Endothelial cell of umbilical vein (primary cell): ENCODE results near the gene CXCL11. TPM values are rescaled to one million over a fixed set of nuclear protein-coding genes. Genes with fewer than 3 reads are reported as not detected.

Experiments
- BruUV-seq: library from RNA; stranded (reverse); fragments of 400-500 nt; replicated peaks from 2 replicates; lab custom pipeline; 2021; lab: Mats Ljungman, UMichigan
- CTCF ChIA-PET: fragments of 300-600, 350-600 bp; sonication (Branson Sonifier 250); formaldehyde crosslinking; loops from one replicate; lab custom pipeline; 2021; ENCODE audit warnings: antibody characterized with exemption, inconsistent platforms; lab: Charles Lee
- POLR2A ChIA-PET: fragments of 300-600, 350-600 bp; sonication (Branson Sonifier 250); formaldehyde crosslinking; loops from one replicate; lab custom pipeline; 2021; ENCODE audit warnings: antibody characterized with exemption, inconsistent platforms; lab: Charles Lee
- DNase-seq: peaks from one replicate; pipeline ENCODE4 v3.0.0-alpha.2; 2011; ENCODE audit warnings: low read depth, low spot score
- FAIRE-seq: peaks from 2 replicates; lab custom pipeline; 2011; peaks lifted over from hg19 to GRCh38; lab: Jason Lieb, UNC
- H2AFZ ChIP-seq: 2 replicates; pipeline ENCODE4 v1.6.0; 2012; ENCODE audit warnings: low read depth, low read length, control low read depth, inconsistent platforms
- H3K27ac ChIP-seq: 2 replicates; pipeline ENCODE4 v1.5.1; 2011; ENCODE audit warnings: low read depth, mild to moderate bottlenecking, control low read depth, low read length, moderate library complexity; ENCODE audit not compliant: insufficient read depth
- H3K27me3 ChIP-seq, 2 experiments: 2 replicates each; pipeline versions ENCODE4 v1.6.0 to v1.6.1; 2011; ENCODE audit warnings: low read length in 2 of 2, mixed read lengths in 1 of 2; ENCODE audit not compliant: control insufficient read depth in 2 of 2, insufficient read depth in 2 of 2
- H3K36me3 ChIP-seq, 2 experiments: 2 replicates in 1 of 2; 3 replicates in 1 of 2; pipeline ENCODE4 v1.5.1; 2011; ENCODE audit warnings: low read length in 2 of 2, mild to moderate bottlenecking in 1 of 2, moderate library complexity in 1 of 2; ENCODE audit not compliant: control insufficient read depth in 2 of 2, insufficient read depth in 2 of 2; ENCODE audit errors: extremely low read depth in 1 of 2
- H3K4me1 ChIP-seq: 3 replicates; pipeline ENCODE4 v1.5.1; 2011; ENCODE audit warnings: mild to moderate bottlenecking, low read length; ENCODE audit not compliant: control insufficient read depth, insufficient read depth; ENCODE audit errors: extremely low read depth
- H3K4me2 ChIP-seq: 2 replicates; pipeline ENCODE4 v1.6.1; 2011; ENCODE audit warnings: low read length, control low read depth, mixed read lengths; ENCODE audit not compliant: insufficient read depth
- H3K4me3 ChIP-seq, 3 experiments: fragments of 200-600 bp in 1 of 3; sonication (generic), shearing (Covaris generic) in 1 of 3; replicated peaks in 1 of 3; 2 replicates each; pipeline ENCODE4 v1.5.1; 2011 to 2016; ENCODE audit warnings: control low read depth in 3 of 3, low read length in 3 of 3, mild to moderate bottlenecking in 2 of 3, inconsistent platforms in 1 of 3, low read depth in 1 of 3, moderate library complexity in 1 of 3; ENCODE audit not compliant: insufficient read depth in 1 of 3
- H3K79me2 ChIP-seq: 2 replicates; pipeline ENCODE4 v1.6.0; 2012; ENCODE audit warnings: low read length, inconsistent platforms; ENCODE audit not compliant: control insufficient read depth, insufficient read depth
- H3K9ac ChIP-seq: replicated peaks from 2 replicates; pipeline ENCODE3; 2011; ENCODE audit warnings: low read length, control low read depth; ENCODE audit not compliant: insufficient read depth; ENCODE audit errors: extremely low read depth
- H3K9me1 ChIP-seq: replicated peaks from 3 replicates; pipeline ENCODE4 v1.6.0; 2011; ENCODE audit warnings: mild to moderate bottlenecking, low read length; ENCODE audit not compliant: control insufficient read depth, insufficient read depth; ENCODE audit errors: extremely low read depth
- H3K9me3 ChIP-seq: replicated peaks from 2 replicates; pipeline ENCODE4 v1.5.1; 2012; ENCODE audit warnings: low read length, inconsistent platforms; ENCODE audit not compliant: control insufficient read depth, insufficient read depth
- H4K20me1 ChIP-seq: replicated peaks from 2 replicates; pipeline ENCODE3; 2011; ENCODE audit warnings: mild to moderate bottlenecking, low read length; ENCODE audit not compliant: control insufficient read depth, insufficient read depth; ENCODE audit errors: extremely low read depth
- EZH2 ChIP-seq: IDR thresholded peaks from 2 replicates; pipeline ENCODE4 v1.6.1; 2012; ENCODE audit warnings: borderline replicate concordance, low read depth, mild to moderate bottlenecking, moderate library complexity, low read length, inconsistent platforms; ENCODE audit not compliant: severe bottlenecking
- FOS ChIP-seq: IDR thresholded peaks from 2 replicates; pipeline ENCODE4 v1.6.1; 2011; ENCODE audit warnings: mild to moderate bottlenecking, low read length, moderate library complexity, borderline replicate concordance; ENCODE audit not compliant: insufficient read depth
- GATA2 ChIP-seq: IDR thresholded peaks from 2 replicates; pipeline ENCODE4 v1.7.0; 2011; ENCODE audit warnings: low read depth, mild to moderate bottlenecking, moderate library complexity, mixed read lengths, low read length; ENCODE audit not compliant: insufficient read length, insufficient read depth
- JUN ChIP-seq: IDR thresholded peaks from 2 replicates; pipeline ENCODE4 v1.6.1; 2011; ENCODE audit warnings: borderline replicate concordance, low read depth; ENCODE audit not compliant: insufficient read length, insufficient read depth
- MYC ChIP-seq: IDR thresholded peaks from one replicate; pipeline ENCODE4 v1.6.1; 2011; ENCODE audit warnings: mild to moderate bottlenecking, low read depth, low read length
- POLR2A ChIP-seq: IDR thresholded peaks from 2 replicates; pipeline ENCODE4 v1.6.1; 2012; ENCODE audit warnings: low read depth, mild to moderate bottlenecking, control low read depth, low read length
- POLR2AphosphoS5 ChIP-seq: IDR thresholded peaks from 2 replicates; pipeline ENCODE4 v1.6.1; 2012; ENCODE audit warnings: low read depth, mild to moderate bottlenecking, control low read depth, low read length, moderate library complexity; ENCODE audit not compliant: insufficient read depth
- dilution Hi-C: fragments of 300-500 bp; cut with MboI; formaldehyde crosslinking; loops from one replicate; pipeline ENCODE4 v1.15.0; 2019; ENCODE audit warnings: low sequenced_read_pairs; ENCODE audit not compliant: extremely low pct_ligation_motif_present
- intact Hi-C: fragments of 100-400 bp; cut with micrococcal nuclease; formaldehyde crosslinking; loops from one replicate; pipeline ENCODE4 v1.10.0; 2022
- polyA plus RNA-seq, 4 experiments: library from polyadenylated mRNA; depleted of rRNA in 3 of 4; stranded (reverse) in 3 of 4; unstranded in 1 of 4; fragments of >200 nt; gene quantifications; 2 replicates each; pipeline versions ENCODE4 v1.2.1 to v1.2.3, GENCODE V29; 2011 to 2012; ENCODE audit warnings: missing spikeins in 1 of 4
- total RNA-seq: library from RNA; stranded (reverse); gene quantifications from 2 replicates; pipeline ENCODE4 v1.2.3, GENCODE V29; 2021
- TF ChIP-seq, protein P1 (sequence below), 2 donors: IDR thresholded peaks; 1 replicate in 1 of 2; 2 replicates in 1 of 2; pipeline ENCODE4 v1.5.1; 2011; ENCODE audit warnings: low read length in 2 of 2, mild to moderate bottlenecking in 2 of 2, moderate library complexity in 2 of 2, control low read depth in 1 of 2, inconsistent platforms in 1 of 2, low read depth in 1 of 2; ENCODE audit not compliant: insufficient read depth in 1 of 2; ENCODE audit errors: extremely low read depth in 1 of 2
- TF ChIP-seq, protein P2 (sequence below): IDR thresholded peaks from 2 replicates; pipeline ENCODE4 v1.6.1; 2011; ENCODE audit not compliant: insufficient read depth, insufficient read length

The CXCL11 gene
- total and polyA plus RNA-seq, 2 donors (not counting 3 experiments of a cell fraction or from before 2014, with no cell fraction given), result 0.91 to 1.1 TPM

DNA sequence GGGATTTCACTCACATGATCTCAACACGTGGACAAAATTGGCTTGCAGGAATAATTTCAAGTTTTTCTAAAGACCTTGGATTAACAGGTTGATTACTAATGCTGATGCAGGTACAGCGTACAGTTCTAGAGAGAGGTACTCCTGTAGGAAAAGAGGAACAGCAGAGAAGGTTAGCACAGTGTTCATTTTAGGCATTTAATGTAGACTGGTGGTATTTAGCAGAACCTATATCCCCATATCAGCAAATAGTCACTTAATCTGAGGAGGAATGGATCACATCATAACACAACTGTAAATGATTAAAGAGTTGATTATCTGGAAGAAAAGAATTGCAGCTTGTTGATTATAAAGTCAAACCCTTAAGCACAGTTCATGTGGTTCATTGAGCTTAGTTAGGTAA, 13.2 kb downstream of the CXCL11 start:
- intact Hi-C loops (no loop called here), dilution Hi-C loops (no loop called here)
- Histone ChIP-seq H3K9me3 (no peaks in the 10 kb centered on the region), H3K9me1 (no peaks in the 10 kb centered on the region), H3K36me3 (no peaks in the 10 kb centered on the region), H3K4me3 (no peak overlapping the region), H3K4me2 (no peak overlapping the region), H3K27ac (no peak overlapping the region), H3K9ac (no peak overlapping the region), H2AFZ (no peak overlapping the region), H4K20me1 (no peaks in the 10 kb centered on the region), H3K79me2 (no peaks in the 10 kb centered on the region), H3K4me1 (no peaks in the 10 kb centered on the region), H3K27me3 (peaks cover 16 to 20% of the 10 kb centered on the region in 2 experiments)
- ChIA-PET POLR2A (no interaction called here), CTCF (no interaction called here)
- FAIRE-seq, result no peak
- no peak for TF ChIP-seq POLR2A
- no peak for TF ChIP-seq JUN
- no peak for TF ChIP-seq GATA2
- TF ChIP-seq, protein P1, sequence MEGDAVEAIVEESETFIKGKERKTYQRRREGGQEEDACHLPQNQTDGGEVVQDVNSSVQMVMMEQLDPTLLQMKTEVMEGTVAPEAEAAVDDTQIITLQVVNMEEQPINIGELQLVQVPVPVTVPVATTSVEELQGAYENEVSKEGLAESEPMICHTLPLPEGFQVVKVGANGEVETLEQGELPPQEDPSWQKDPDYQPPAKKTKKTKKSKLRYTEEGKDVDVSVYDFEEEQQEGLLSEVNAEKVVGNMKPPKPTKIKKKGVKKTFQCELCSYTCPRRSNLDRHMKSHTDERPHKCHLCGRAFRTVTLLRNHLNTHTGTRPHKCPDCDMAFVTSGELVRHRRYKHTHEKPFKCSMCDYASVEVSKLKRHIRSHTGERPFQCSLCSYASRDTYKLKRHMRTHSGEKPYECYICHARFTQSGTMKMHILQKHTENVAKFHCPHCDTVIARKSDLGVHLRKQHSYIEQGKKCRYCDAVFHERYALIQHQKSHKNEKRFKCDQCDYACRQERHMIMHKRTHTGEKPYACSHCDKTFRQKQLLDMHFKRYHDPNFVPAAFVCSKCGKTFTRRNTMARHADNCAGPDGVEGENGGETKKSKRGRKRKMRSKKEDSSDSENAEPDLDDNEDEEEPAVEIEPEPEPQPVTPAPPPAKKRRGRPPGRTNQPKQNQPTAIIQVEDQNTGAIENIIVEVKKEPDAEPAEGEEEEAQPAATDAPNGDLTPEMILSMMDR (IDR thresholded peaks at IDR 0.05; ENCODE audit: extremely low read depth in 1 of 2, insufficient read depth in 1 of 2, low read depth in 1 of 2, low read length in 2 of 2), result no peak
- TF ChIP-seq, protein P2, sequence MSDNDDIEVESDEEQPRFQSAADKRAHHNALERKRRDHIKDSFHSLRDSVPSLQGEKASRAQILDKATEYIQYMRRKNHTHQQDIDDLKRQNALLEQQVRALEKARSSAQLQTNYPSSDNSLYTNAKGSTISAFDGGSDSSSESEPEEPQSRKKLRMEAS, result no peak
- TF ChIP-seq MYC, result no peak
- no peak for TF ChIP-seq EZH2
- no peak for TF ChIP-seq POLR2AphosphoS5
- no peak for TF ChIP-seq FOS
- DNase-seq, result no peak
- no TSS peak for BruUV-seq
